Aorta (tissue), 5 donors: Measurements from ENCODE around the gene SDCBP2. TPM values are rescaled to one million over a fixed set of nuclear protein-coding genes. Genes with fewer than 3 reads are reported as not detected.

Experiments
- ATAC-seq: fragments of 200-7000 bp; cut with Tn5 transposase; one replicate; pipeline ENCODE4 v1.9.1; 2022; ENCODE audit warnings: moderate library complexity; ENCODE audit not compliant: low FRiP score
- DNase-seq, 2 donors: peaks; one replicate each; pipeline ENCODE4 v3.0.0-alpha.2; 2020
- H3K27ac ChIP-seq, 2 donors: one replicate each; pipeline ENCODE4 v1.5.1; 2013; ENCODE audit warnings: low read length in 2 of 2, mild to moderate bottlenecking in 2 of 2, moderate library complexity in 2 of 2, control low read depth in 1 of 2, inconsistent platforms in 1 of 2, low read depth in 1 of 2
- H3K27me3 ChIP-seq, 2 donors: one replicate each; pipeline ENCODE4 v1.6.1; 2013; ENCODE audit warnings: control low read depth in 1 of 2, low read length in 1 of 2, mild to moderate bottlenecking in 1 of 2, moderate library complexity in 1 of 2; ENCODE audit not compliant: insufficient read depth in 2 of 2, control insufficient read depth in 1 of 2
- H3K36me3 ChIP-seq, 2 donors: one replicate each; pipeline ENCODE4 v1.6.1; 2013; ENCODE audit warnings: control low read depth in 1 of 2, low read length in 1 of 2, mild to moderate bottlenecking in 1 of 2; ENCODE audit not compliant: insufficient read depth in 2 of 2, control insufficient read depth in 1 of 2
- H3K4me1 ChIP-seq, 2 donors: one replicate each; pipeline ENCODE4 v1.6.1; 2013; ENCODE audit warnings: low read length in 2 of 2, control low read depth in 1 of 2, mild to moderate bottlenecking in 1 of 2, moderate library complexity in 1 of 2; ENCODE audit not compliant: insufficient read depth in 2 of 2, control insufficient read depth in 1 of 2
- H3K4me3 ChIP-seq, 2 donors: one replicate each; pipeline ENCODE4 v1.5.1; 2013; ENCODE audit warnings: low read length in 2 of 2, control low read depth in 1 of 2, mild to moderate bottlenecking in 1 of 2
- H3K9me3 ChIP-seq: one replicate; pipeline ENCODE4 v1.6.1; 2013; ENCODE audit warnings: mild to moderate bottlenecking, low read length; ENCODE audit not compliant: control insufficient read depth
- WGBS, 2 donors: extraction: QIAGEN DNeasy Blood & Tissue Kit; methylation state at CpG; one replicate each; pipeline ENCODE4 v1.1.7; 2013; 5-methylcytosine and 5-hydroxymethylcytosine counted together
- intact Hi-C, 2 donors: fragments of 100-400 bp; cut with DNase I; formaldehyde crosslinking; loops; one replicate each; pipeline versions ENCODE4 v1.14.2 to v1.15.0; 2022
- polyA plus RNA-seq, 2 donors: library from polyadenylated mRNA; stranded (reverse); fragments of 200-250 nt; gene quantifications; one replicate each; pipeline ENCODE4 v1.2.3, GENCODE V29; 2013
- total RNA-seq, 2 donors: library from RNA; stranded (reverse); fragmentation: NEBNext Ultra II Directional; extraction: Animal tissue kit (Norgen Biotek cat#: 25700); gene quantifications; one replicate each; pipeline ENCODE4 v1.2.1, GENCODE V29; 2021
- donor health status: healthy with polysubstance abuse.
- donor health status: Bipolar disorder and iron deficiency.
- donor health status: DM: no; HTN: no; CAD: no.
- donor health status: DM: no; HTN: no; CAD: no.
- donor health status: DM: yes; HTN: yes; CAD: no.

SDCBP2 gene
- total and polyA plus RNA-seq, 4 donors: 4.0 to 63.4 (median 6.1) TPM

GRCh38 chr20:1364106-1364505, 35.2 kb upstream of the SDCBP2 start:
- H3K4me1 ChIP-seq: no peaks in the 10 kb centered on the region
- H3K36me3 ChIP-seq: no peaks in the 10 kb centered on the region
- 76 to 78% methylated on average over 2 of the region's 2 CpGs for WGBS, 2 donors
- no peak for DNase-seq
- H3K27ac ChIP-seq: no peak overlapping the region
- H3K9me3 ChIP-seq: no peaks in the 10 kb centered on the region
- intact Hi-C loops: no loop called here
- no peak overlapping the region for H3K4me3 ChIP-seq
- ATAC-seq: no peak
- no peaks in the 10 kb centered on the region for H3K27me3 ChIP-seq

GRCh38 chr20:1363522-1363921, 34.6 kb upstream of the SDCBP2 start:
- H3K4me3 ChIP-seq: no peak overlapping the region
- DNase-seq (no peak), ATAC-seq (no peak)
- no peaks in the 10 kb centered on the region for H3K4me1 ChIP-seq
- WGBS, 2 donors: 83 to 86% methylated on average over 5 of the region's 5 CpGs
- intact Hi-C loops: no loop called here
- H3K27me3 ChIP-seq: no peaks in the 10 kb centered on the region
- H3K36me3 ChIP-seq: no peaks in the 10 kb centered on the region
- H3K27ac ChIP-seq: no peak overlapping the region
- no peaks in the 10 kb centered on the region for H3K9me3 ChIP-seq

- 86 to 88% methylated on average over 2 of the region's 2 CpGs for WGBS, 2 donors
- Histone ChIP-seq H3K4me1 (no peaks in the 10 kb centered on the region), H3K9me3 (no peaks in the 10 kb centered on the region), H3K36me3 (no peaks in the 10 kb centered on the region), H3K4me3 (no peak overlapping the region), H3K27ac (no peak overlapping the region), H3K27me3 (no peaks in the 10 kb centered on the region)
- DNase-seq (no peak), ATAC-seq (no peak)
- intact Hi-C loops: no loop called here
These were observed 33.5 kb upstream of the SDCBP2 start for GRCh38 chr20:1362484-1362883.

GRCh38 chr20:1360094-1360846, 31.3 kb upstream of the SDCBP2 start:
- DNase-seq (no peak), ATAC-seq (no peak)
- no peaks in the 10 kb centered on the region for H3K36me3 ChIP-seq
- no peaks in the 10 kb centered on the region for H3K9me3 ChIP-seq
- H3K4me3 ChIP-seq: no peak overlapping the region
- WGBS, 2 donors: 74 to 91% methylated on average over 7 of the region's 7 CpGs
- no peak overlapping the region for H3K27ac ChIP-seq
- intact Hi-C loops: no loop called here
- no peaks in the 10 kb centered on the region for H3K4me1 ChIP-seq
- H3K27me3 ChIP-seq: no peaks in the 10 kb centered on the region

GRCh38 chr20:1357921-1358671, 29.2 kb upstream of the SDCBP2 start:
- H3K27me3 ChIP-seq: no peaks in the 10 kb centered on the region
- no peaks in the 10 kb centered on the region for H3K36me3 ChIP-seq
- intact Hi-C loops: no loop called here
- H3K4me3 ChIP-seq: no peak overlapping the region
- WGBS, 2 donors: 93 to 95% methylated on average over 9 of the region's 9 CpGs
- H3K27ac ChIP-seq: no peak overlapping the region
- H3K9me3 ChIP-seq: peaks cover 1% of the 10 kb centered on the region
- no peaks in the 10 kb centered on the region for H3K4me1 ChIP-seq
- ATAC-seq (no peak), DNase-seq (no peak)

- H3K27ac ChIP-seq: no peak overlapping the region
- no peaks in the 10 kb centered on the region for H3K36me3 ChIP-seq
- DNase-seq: no peak
- no peaks in the 10 kb centered on the region for H3K27me3 ChIP-seq
- H3K9me3 ChIP-seq: peaks cover 1% of the 10 kb centered on the region
- intact Hi-C loops: no loop called here
- no peak overlapping the region for H3K4me3 ChIP-seq
- no peak for ATAC-seq
- H3K4me1 ChIP-seq: no peaks in the 10 kb centered on the region
These were observed 25.0 kb upstream of the SDCBP2 start for GRCh38 chr20:1353956-1354355.

- intact Hi-C loops: no loop called here
- Histone ChIP-seq H3K4me3 (no peak overlapping the region), H3K27me3 (no peaks in the 10 kb centered on the region), H3K9me3 (no peaks in the 10 kb centered on the region), H3K4me1 (no peaks in the 10 kb centered on the region), H3K27ac (no peak overlapping the region), H3K36me3 (no peaks in the 10 kb centered on the region)
- ATAC-seq: no peak
- WGBS, 2 donors: 90 to 96% methylated on average over 2 of the region's 2 CpGs
- no peak for DNase-seq
These were observed 17.5 kb upstream of the SDCBP2 start for GRCh38 chr20:1346315-1346969.

- Histone ChIP-seq H3K9me3 (no peaks in the 10 kb centered on the region), H3K4me1 (no peaks in the 10 kb centered on the region), H3K27ac (no peak overlapping the region), H3K36me3 (no peaks in the 10 kb centered on the region), H3K27me3 (no peaks in the 10 kb centered on the region), H3K4me3 (no peak overlapping the region)
- intact Hi-C loops: no loop called here
- WGBS, 2 donors: 84 to 86% methylated on average over 1 of the region's 1 CpG
- no peak for DNase-seq
- no peak for ATAC-seq
These were observed 16.8 kb upstream of the SDCBP2 start for GRCh38 chr20:1345756-1346093.
